Anterior cingulate cortex (tissue), 58 donors: ENCODE measurements around the gene CACNA2D2.
A peak's percentile ranks its signal among the peaks of the same experiment; 100 is the strongest.

ENCODE experiments used
- DNase-seq, 58 donors: peaks; one replicate each; lab custom pipeline; 2025; lab: John Stamatoyannopoulos, UW

CACNA2D2 gene

GRCh38 chr3:50319894-50320625 lies 183.4 kb downstream of the CACNA2D2 start:
- DNase-seq, result no peak

- no peak for DNase-seq
Measured at GRCh38 chr3:50319181-50319893, 184.1 kb downstream of the CACNA2D2 start.

GRCh38 chr3:50318615-50319014 lies 184.8 kb downstream of the CACNA2D2 start:
- DNase-seq, result no peak

- no peak for DNase-seq
Measured at GRCh38 chr3:50318163-50318562, 185.3 kb downstream of the CACNA2D2 start.

GRCh38 chr3:50317300-50317699 lies 186.1 kb downstream of the CACNA2D2 start:
- DNase-seq, result peak in 1 of 58 donors; percentile 25

- no peak for DNase-seq
Measured at GRCh38 chr3:50316657-50317242, 186.7 kb downstream of the CACNA2D2 start.

GRCh38 chr3:50314816-50315215 lies 188.6 kb downstream of the CACNA2D2 start:
- DNase-seq, result no peak

GRCh38 chr3:50314342-50314741 lies 189.1 kb downstream of the CACNA2D2 start:
- no peak for DNase-seq
